ENCODE measurements around the gene DAPK1. TPM values are rescaled to one million over a fixed set of nuclear protein-coding genes. Genes with fewer than 3 reads are reported as not detected.

Gene DAPK1
- total and polyA plus RNA-seq, 12 donors, result 5.4 to 44.6 (median 21.3) TPM

GRCh38 chr9:87611776-87612175 is 114.1 kb downstream of the DAPK1 start:
- Histone ChIP-seq H3K9me3 (replicated peaks in 1 of 3) (no peaks in the 10 kb centered on the region), H3K36me3 (replicated peaks in 1 of 2) (no peaks in the 10 kb centered on the region), H3K4me1 (replicated peaks in 1 of 2) (peaks cover 0 to 30% of the 10 kb centered on the region in 2 donors), H3K27me3 (no peaks in the 10 kb centered on the region), H3K27ac (peak overlapping the region in 2 of 5 donors; percentile 6 to 9), H3K4me3 (no peak overlapping the region)
- TF ChIP-seq POLR2A (IDR thresholded peaks at IDR 0.05), result no peak
- TF ChIP-seq CTCF (IDR thresholded peaks at IDR 0.05), result no peak
- 82 to 85% (median 83%) methylated on average over 4 of the region's 4 CpGs for WGBS, 4 donors
- intact Hi-C loops (cut with DNase I), result no loop called here
- DNase-seq, result no peak

GRCh38 chr9:87612536-87612935 is 114.9 kb downstream of the DAPK1 start:
- Histone ChIP-seq H3K36me3 (replicated peaks in 1 of 2) (no peaks in the 10 kb centered on the region), H3K4me3 (no peak overlapping the region), H3K27ac (peak overlapping the region in 1 of 5 donors; percentile 6), H3K27me3 (no peaks in the 10 kb centered on the region), H3K4me1 (replicated peaks in 1 of 2) (peaks cover 0 to 30% of the 10 kb centered on the region in 2 donors), H3K9me3 (replicated peaks in 1 of 3) (no peaks in the 10 kb centered on the region)
- DNase-seq, result peak in 1 of 7 donors; percentile 33
- no peak for TF ChIP-seq POLR2A (IDR thresholded peaks at IDR 0.05)
- no peak for TF ChIP-seq CTCF (IDR thresholded peaks at IDR 0.05)
- intact Hi-C loops (cut with DNase I), result no loop called here
- WGBS, 4 donors, result 91 to 93% (median 91%) methylated on average over 3 of the region's 3 CpGs

GRCh38 chr9:87613265-87614111 is 115.8 kb downstream of the DAPK1 start:
- WGBS, 4 donors, result 60 to 72% (median 63%) methylated on average over 10 to 11 of the region's 11 CpGs
- no peak overlapping the region for H3K4me3 ChIP-seq

More at GRCh38 chr9:87613265-87614111, 115.8 kb downstream of the DAPK1 start:
- TF ChIP-seq POLR2A (IDR thresholded peaks at IDR 0.05) (no peak), CTCF (IDR thresholded peaks at IDR 0.05) (no peak)
- H3K9me3 ChIP-seq (replicated peaks in 1 of 3), result no peaks in the 10 kb centered on the region
- DNase-seq, result peak in 1 of 7 donors; percentile 21
- H3K27me3 ChIP-seq, result no peaks in the 10 kb centered on the region
- intact Hi-C loops (cut with DNase I), result no loop called here
- no peaks in the 10 kb centered on the region for H3K36me3 ChIP-seq (replicated peaks in 1 of 2)
- peak overlapping the region in 1 of 5 donors; percentile 69 for H3K27ac ChIP-seq
- H3K4me1 ChIP-seq (replicated peaks in 1 of 2), result peaks cover 0 to 30% of the 10 kb centered on the region in 2 donors

Measured in adrenal gland (tissue), 12 donors.